Tibial nerve (tissue), 4 donors: ENCODE results near the gene UBL5. TPM values are rescaled to one million over a fixed set of nuclear protein-coding genes. Genes with fewer than 3 reads are reported as not detected.

ENCODE experiments used
- DNase-seq, 2 donors: peaks; one replicate each; pipeline ENCODE4 v3.0.0-alpha.2; 2019; ENCODE audit warnings: low spot score in 2 of 2
- H3K27ac ChIP-seq, 4 donors: fragments of 200-600 bp; sonication (generic) in 3 of 4; one replicate each; pipeline ENCODE4 v1.5.1; 2017 to 2019; ENCODE audit warnings: mild to moderate bottlenecking in 1 of 4
- H3K27me3 ChIP-seq, 2 donors: fragments of 200-600 bp; sonication (generic) in 1 of 2; one replicate each; pipeline versions ENCODE4 v1.5.1 to v1.6.0; 2017 to 2019
- H3K36me3 ChIP-seq, 3 donors: fragments of 200-600 bp; sonication (generic); one replicate each; pipeline ENCODE4 v1.5.1; 2018 to 2019
- H3K4me1 ChIP-seq, 4 donors: fragments of 200-600 bp; sonication (generic) in 3 of 4; one replicate each; pipeline ENCODE4 v1.5.1; 2017 to 2019
- H3K4me3 ChIP-seq, 4 donors: fragments of 200-600 bp; sonication (generic) in 3 of 4; one replicate each; pipeline ENCODE4 v1.5.1; 2017 to 2019; ENCODE audit warnings: mild to moderate bottlenecking in 1 of 4, moderate library complexity in 1 of 4
- H3K9me3 ChIP-seq, 4 donors: fragments of 200-600 bp; sonication (generic) in 3 of 4; one replicate each; pipeline ENCODE4 v1.5.1; 2017 to 2019
- CTCF ChIP-seq, 5 experiments: fragments of 200-600 bp in 3 of 5; fragments of 450-650 bp in 2 of 5; sonication (generic) in 3 of 5; IDR thresholded peaks; one replicate each; pipeline ENCODE4 v1.5.1; 2016 to 2019; ENCODE audit warnings: antibody characterized with exemption in 5 of 5, mild to moderate bottlenecking in 3 of 5, moderate library complexity in 2 of 5
- EP300 ChIP-seq, 2 donors: sonication (generic); formaldehyde crosslinking; IDR thresholded peaks; one replicate each; pipeline ENCODE4 v1.6.1; 2017; ENCODE audit warnings: antibody characterized with exemption in 2 of 2, mild to moderate bottlenecking in 1 of 2
- POLR2A ChIP-seq, 2 donors: fragments of 450-650 bp; IDR thresholded peaks; one replicate each; pipeline ENCODE4 v1.6.1; 2017; ENCODE audit warnings: antibody characterized with exemption in 2 of 2, mild to moderate bottlenecking in 2 of 2, moderate library complexity in 2 of 2
- WGBS, 2 donors: methylation state at CpG; one replicate each; pipeline ENCODE4 v1.1.5; 2018; 5-methylcytosine and 5-hydroxymethylcytosine counted together
- total RNA-seq, 4 donors: library from RNA; depleted of rRNA; stranded (reverse); fragments of >200 nt; gene quantifications; one replicate each; pipeline ENCODE4 v1.1.0, GENCODE V29; 2016

The UBL5 gene
- total RNA-seq, 4 donors from 2014 or later, result 349 to 599 (median 515) TPM

DNA sequence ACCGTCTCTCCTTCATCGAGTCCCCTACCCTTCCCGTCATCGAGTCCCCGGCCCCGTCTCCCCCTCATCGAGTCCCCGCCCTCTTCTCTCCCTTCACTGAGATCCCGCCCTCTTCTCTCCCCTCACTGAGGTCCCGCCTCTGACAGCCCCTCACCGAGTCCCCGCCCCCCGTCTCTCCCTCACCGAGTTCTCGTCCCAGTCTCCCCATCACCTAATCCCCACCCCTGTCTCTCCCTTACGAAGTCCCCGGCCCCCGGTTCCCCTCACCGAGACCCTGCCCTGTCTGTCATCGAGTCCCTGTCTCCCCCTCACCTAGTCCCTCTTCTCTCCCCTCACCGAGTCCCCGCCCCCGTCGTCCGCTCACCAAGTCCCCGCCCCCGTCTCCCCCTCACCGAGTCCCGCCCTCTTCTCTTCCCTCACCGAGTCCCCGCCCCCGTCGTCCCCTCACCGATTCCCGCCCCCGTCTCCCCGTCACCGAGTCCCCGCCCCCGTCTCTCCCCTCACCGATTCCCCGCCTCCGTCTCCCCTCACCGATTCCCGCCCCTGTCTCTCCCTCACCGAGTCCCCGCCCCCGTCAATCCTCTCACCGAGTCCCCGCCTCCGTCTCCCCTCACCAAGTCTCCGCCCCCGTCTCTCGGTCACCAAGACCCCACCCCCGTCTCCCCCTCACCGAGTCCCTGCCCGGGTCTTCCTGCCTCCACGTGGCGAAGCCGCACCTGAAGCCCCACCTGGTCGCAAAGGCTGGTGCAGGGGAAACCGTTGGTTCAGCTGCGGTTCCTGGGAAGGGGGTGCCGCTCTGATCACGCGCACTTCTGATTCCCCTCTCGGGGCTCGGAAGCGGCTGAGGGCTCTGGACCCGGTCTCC is 35.3 kb upstream of the UBL5 start:
- H3K4me1 ChIP-seq, result peaks cover 0 to 22% (median 2%) of the 10 kb centered on the region in 4 donors
- TF ChIP-seq POLR2A (IDR thresholded peaks at IDR 0.05), result no peak
- TF ChIP-seq CTCF (IDR thresholded peaks at IDR 0.05), result no peak
- TF ChIP-seq EP300 (IDR thresholded peaks at IDR 0.05), result no peak
- H3K9me3 ChIP-seq, result no peaks in the 10 kb centered on the region
- H3K27me3 ChIP-seq, result no peaks in the 10 kb centered on the region
- peak overlapping the region; percentile 88 to 100 (median 96) for H3K27ac ChIP-seq
- DNase-seq, result peak; percentile 94 to 97
- WGBS, 2 donors, result 2% methylated on average over 52 to 64 of the region's 70 CpGs
- H3K36me3 ChIP-seq, result no peaks in the 10 kb centered on the region
- peak overlapping the region; percentile 50 to 73 (median 69) for H3K4me3 ChIP-seq

DNA sequence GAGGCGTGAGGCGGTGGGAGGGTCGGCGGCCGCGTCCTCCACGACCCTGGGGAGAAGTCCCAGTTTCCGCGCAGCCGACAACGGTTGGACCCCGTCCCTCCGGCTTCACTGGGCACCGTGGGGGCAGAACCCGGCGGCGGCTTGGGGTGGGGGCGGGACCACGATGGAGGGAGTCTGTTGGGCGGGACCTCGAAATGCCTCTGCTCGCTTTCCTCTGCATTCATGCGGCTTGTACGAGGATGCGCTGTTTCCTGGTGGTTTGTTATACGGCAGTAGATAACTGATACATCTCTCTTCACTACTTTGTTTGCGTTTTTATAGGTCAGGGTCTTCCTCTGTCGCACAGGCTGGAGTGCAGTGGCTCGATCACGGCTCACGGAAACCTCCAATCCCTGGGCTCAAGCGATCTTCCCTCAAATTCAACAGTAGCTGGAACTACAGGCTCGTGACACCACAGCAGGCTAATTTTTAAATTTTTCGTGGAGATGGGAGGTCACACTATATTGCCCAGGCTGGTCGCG is 34.6 kb upstream of the UBL5 start:
- WGBS, 2 donors, result 24 to 26% methylated on average over 25 to 29 of the region's 36 CpGs
- Histone ChIP-seq H3K36me3 (no peaks in the 10 kb centered on the region), H3K4me1 (peaks cover 0 to 22% (median 2%) of the 10 kb centered on the region in 4 donors), H3K27ac (peak overlapping the region; percentile 88 to 100 (median 96)), H3K4me3 (peak overlapping the region; percentile 50 to 73 (median 69)), H3K27me3 (no peaks in the 10 kb centered on the region), H3K9me3 (no peaks in the 10 kb centered on the region)
- TF ChIP-seq POLR2A (IDR thresholded peaks at IDR 0.05), result peak in 1 of 2 donors; percentile 17
- TF ChIP-seq CTCF (IDR thresholded peaks at IDR 0.05), result no peak
- TF ChIP-seq EP300 (IDR thresholded peaks at IDR 0.05), result no peak
- peak; percentile 27 to 43 for DNase-seq

GRCh38 chr19:9796113-9796773 is 31.5 kb upstream of the UBL5 start:
- no peak overlapping the region for H3K4me3 ChIP-seq
- no peaks in the 10 kb centered on the region for H3K27me3 ChIP-seq
- H3K9me3 ChIP-seq, result no peaks in the 10 kb centered on the region
- peaks cover 0 to 11% (median under 1%) of the 10 kb centered on the region in 4 donors for H3K4me1 ChIP-seq
- no peaks in the 10 kb centered on the region for H3K36me3 ChIP-seq
- peak; percentile 71 to 88 for DNase-seq
- TF ChIP-seq POLR2A (IDR thresholded peaks at IDR 0.05) (no peak), EP300 (IDR thresholded peaks at IDR 0.05) (peak in 1 of 2 donors; percentile 29), CTCF (IDR thresholded peaks at IDR 0.05) (peak; percentile 62 to 81 (median 70))
- peak overlapping the region in 2 of 4 donors; percentile 43 to 44 for H3K27ac ChIP-seq
- 41 to 47% methylated on average over 6 of the region's 6 CpGs for WGBS, 2 donors

- no peak for TF ChIP-seq EP300 (IDR thresholded peaks at IDR 0.05)
- no peak for TF ChIP-seq POLR2A (IDR thresholded peaks at IDR 0.05)
- TF ChIP-seq CTCF (IDR thresholded peaks at IDR 0.05), result no peak
- Histone ChIP-seq H3K9me3 (no peaks in the 10 kb centered on the region), H3K36me3 (no peaks in the 10 kb centered on the region), H3K27ac (no peak overlapping the region), H3K27me3 (no peaks in the 10 kb centered on the region), H3K4me1 (peaks cover 0 to 8% (median 0%) of the 10 kb centered on the region in 4 donors), H3K4me3 (no peak overlapping the region)
- 72 to 74% methylated on average over 5 of the region's 5 CpGs for WGBS, 2 donors
- DNase-seq, result no peak
These were observed 29.8 kb upstream of the UBL5 start for GRCh38 chr19:9797871-9798270.
